Fibroblast of skin of left quadriceps (primary cell): ENCODE results near the gene BMAL2.

Experiments
- DNase-seq, 2 experiments: peaks; one replicate each; pipeline ENCODE4 v3.0.0-alpha.2; 2013; ENCODE audit warnings: low read depth in 2 of 2

BMAL2 gene

GRCh38 chr12:27359578-27360340, 27.1 kb downstream of the BMAL2 start:
- DNase-seq = no peak

- peak in 1 of 2 experiments; percentile 18 for DNase-seq
Observed at GRCh38 chr12:27361372-27361771, 28.7 kb downstream of the BMAL2 start.

- DNase-seq = no peak
Observed at GRCh38 chr12:27366621-27367020, 34.0 kb downstream of the BMAL2 start.

- no peak for DNase-seq
Observed at GRCh38 chr12:27367078-27367477, 34.4 kb downstream of the BMAL2 start.

- DNase-seq = peak; percentile 44 to 49
Observed at GRCh38 chr12:27382171-27382795, 49.6 kb downstream of the BMAL2 start.
